SU-DHL-6 (cell line): Measurements from ENCODE around the gene ADD3.

ENCODE experiments used
- H2AFZ ChIP-seq: fragments of 200-600 bp; sonication (generic); 2 replicates; pipeline ENCODE4 v1.6.1; 2014; ENCODE audit warnings: low read depth, mild to moderate bottlenecking, moderate library complexity, mixed read lengths, antibody characterized with exemption, low read length; ENCODE audit not compliant: severe bottlenecking
- H3F3A ChIP-seq: fragments of 200-600 bp; shearing (Covaris generic); 2 replicates; pipeline ENCODE4 v1.6.0; 2016; ENCODE audit warnings: antibody characterized with exemption, mild to moderate bottlenecking; ENCODE audit not compliant: insufficient read depth
- H3K27ac ChIP-seq: fragments of 200-600 bp; sonication (generic); 2 replicates; pipeline ENCODE4 v1.5.1; 2016; ENCODE audit warnings: low read depth, mild to moderate bottlenecking, low read length, moderate library complexity, mixed read lengths
- H3K27me3 ChIP-seq: fragments of 200-600 bp; sonication (generic), shearing (Covaris generic); 2 replicates; pipeline ENCODE4 v1.6.0; 2014; ENCODE audit warnings: mild to moderate bottlenecking, low read length
- H3K36me3 ChIP-seq: fragments of 200-600 bp; sonication (generic); 2 replicates; pipeline ENCODE4 v1.6.1; 2014; ENCODE audit warnings: mild to moderate bottlenecking, low read length, mixed read lengths
- H3K4me2 ChIP-seq: fragments of 300-600, 200-600 bp; shearing (Covaris generic), sonication (generic); 2 replicates; pipeline ENCODE4 v1.6.0; 2014; ENCODE audit warnings: low read length, low read depth, mild to moderate bottlenecking; ENCODE audit not compliant: poor library complexity, severe bottlenecking
- H3K4me3 ChIP-seq: fragments of 200-600 bp; sonication (generic); 2 replicates; pipeline ENCODE4 v1.5.1; 2014; ENCODE audit warnings: antibody characterized with exemption, low read length, mild to moderate bottlenecking, mixed read lengths; ENCODE audit not compliant: insufficient read depth, poor library complexity, severe bottlenecking
- H3K79me2 ChIP-seq: fragments of 200-600 bp; sonication (generic); 2 replicates; pipeline ENCODE4 v1.6.1; 2014; ENCODE audit warnings: mild to moderate bottlenecking, low read length, moderate library complexity; ENCODE audit not compliant: insufficient read depth
- H3K9ac ChIP-seq: fragments of 200-600 bp; sonication (generic); 2 replicates; pipeline ENCODE4 v1.7.0; 2014; ENCODE audit warnings: mild to moderate bottlenecking, low read length
- H3K9me2 ChIP-seq: fragments of 200-600 bp; sonication (generic); replicated peaks from 2 replicates; pipeline ENCODE4 v1.6.1; 2014; ENCODE audit warnings: low read length; ENCODE audit not compliant: insufficient read depth
- H3K9me3 ChIP-seq: fragments of 200-600 bp; sonication (generic); 2 replicates; pipeline ENCODE4 v1.6.1; 2014; ENCODE audit warnings: low read length, mixed read lengths; ENCODE audit not compliant: insufficient read depth
- H4K20me1 ChIP-seq: fragments of 200-600 bp; sonication (generic); 2 replicates; pipeline ENCODE4 v1.6.1; 2014; ENCODE audit warnings: low read depth, mild to moderate bottlenecking, antibody characterized with exemption, low read length, moderate library complexity, mixed read lengths
- CTCF ChIP-seq: fragments of 200-600 bp; sonication (generic); IDR thresholded peaks from one replicate; pipeline ENCODE4 v1.5.1; 2017; ENCODE audit warnings: antibody characterized with exemption, mild to moderate bottlenecking, low read length, moderate library complexity; ENCODE audit not compliant: insufficient read depth, poor library complexity, severe bottlenecking
- EZH2phosphoT487 ChIP-seq: fragments of 200-600 bp; sonication (generic), shearing (Covaris generic); conservative IDR thresholded peaks from 2 replicates; pipeline ENCODE4 v1.6.1; 2018; ENCODE audit warnings: mild to moderate bottlenecking, antibody characterized with exemption, low read length, moderate library complexity, mixed read lengths

The ADD3 gene

DNA sequence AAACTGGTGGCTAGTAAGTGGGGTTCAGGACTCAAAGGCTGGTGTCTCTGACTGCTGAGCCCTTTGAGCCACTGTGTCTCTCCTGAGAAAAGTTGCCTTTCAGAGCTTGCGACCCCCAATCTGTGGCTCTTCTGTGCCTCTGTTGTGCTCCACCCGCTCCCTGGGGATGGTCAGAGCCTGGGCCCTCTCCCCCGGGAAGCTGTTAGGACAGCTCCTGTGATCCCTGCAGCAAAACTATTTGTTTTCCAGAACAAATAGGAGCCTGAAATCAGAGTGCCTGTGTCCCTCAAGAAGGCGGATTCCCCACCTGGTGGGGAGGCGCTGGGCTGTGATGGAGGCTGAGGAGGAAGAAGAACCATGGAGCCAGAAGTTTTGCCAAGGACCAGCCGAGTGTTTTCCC is 143.2 kb downstream of the ADD3 start:
- Histone ChIP-seq H3K79me2 (no peaks in the 10 kb centered on the region), H3F3A (no peaks in the 10 kb centered on the region), H3K27ac (no peak overlapping the region), H3K4me3 (no peak overlapping the region), H2AFZ (no peak overlapping the region), H3K9ac (no peak overlapping the region), H3K4me2 (no peak overlapping the region), H3K9me3 (no peaks in the 10 kb centered on the region), H3K9me2 (no peaks in the 10 kb centered on the region), H3K36me3 (no peaks in the 10 kb centered on the region), H4K20me1 (no peaks in the 10 kb centered on the region), H3K27me3 (no peaks in the 10 kb centered on the region)
- TF ChIP-seq CTCF, result no peak
- no peak for TF ChIP-seq EZH2phosphoT487

DNA sequence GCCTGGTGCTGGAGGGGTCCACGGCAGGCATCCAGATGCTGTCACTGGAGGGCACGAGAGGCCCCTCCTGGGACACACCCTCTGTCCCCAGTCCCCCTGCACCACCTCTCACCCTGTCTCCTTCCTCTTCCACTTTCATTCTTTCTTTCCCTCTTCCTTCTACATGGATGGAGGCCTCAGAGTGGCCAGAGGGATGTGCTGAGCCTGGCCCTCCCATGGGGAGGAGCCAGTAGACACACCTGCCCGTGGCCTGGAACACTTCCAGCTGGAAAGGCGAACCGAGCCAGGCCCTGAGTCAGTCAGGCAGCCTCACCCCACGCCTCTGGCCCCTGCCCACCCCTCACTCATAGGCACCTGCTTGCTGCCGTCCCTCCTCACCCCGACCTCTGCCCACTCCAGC is 143.7 kb downstream of the ADD3 start:
- Histone ChIP-seq H2AFZ (no peak overlapping the region), H4K20me1 (no peaks in the 10 kb centered on the region), H3K4me2 (no peak overlapping the region), H3K27me3 (no peaks in the 10 kb centered on the region), H3F3A (no peaks in the 10 kb centered on the region), H3K9me3 (no peaks in the 10 kb centered on the region), H3K36me3 (no peaks in the 10 kb centered on the region), H3K27ac (no peak overlapping the region), H3K4me3 (no peak overlapping the region), H3K79me2 (no peaks in the 10 kb centered on the region), H3K9me2 (no peaks in the 10 kb centered on the region), H3K9ac (no peak overlapping the region)
- TF ChIP-seq EZH2phosphoT487 (no peak), CTCF (no peak)

DNA sequence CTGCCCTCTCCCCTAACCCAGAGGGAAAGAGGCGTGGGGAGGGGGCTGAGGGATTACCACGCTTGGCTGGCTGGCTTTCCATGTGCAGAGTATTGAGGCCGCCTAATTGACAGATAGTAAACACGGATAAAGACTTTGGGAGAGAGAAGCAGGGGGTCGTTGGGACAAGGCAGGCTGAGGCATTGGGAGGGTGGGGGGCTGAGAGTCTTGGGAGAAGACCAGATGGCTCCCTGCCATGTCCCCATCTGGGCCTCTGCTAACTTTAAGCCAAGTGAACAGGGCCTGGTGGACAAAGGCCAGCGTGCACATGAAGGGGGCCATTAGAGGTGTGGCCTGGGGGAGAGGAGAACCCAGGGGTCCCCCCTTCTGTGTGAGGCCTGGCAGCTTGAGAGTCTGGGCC is 144.2 kb downstream of the ADD3 start:
- H3K4me3 ChIP-seq, result no peak overlapping the region
- no peaks in the 10 kb centered on the region for H3K9me3 ChIP-seq
- no peaks in the 10 kb centered on the region for H3K36me3 ChIP-seq
- H3K9ac ChIP-seq, result no peak overlapping the region
- no peaks in the 10 kb centered on the region for H3K27me3 ChIP-seq
- no peaks in the 10 kb centered on the region for H3F3A ChIP-seq
- no peak overlapping the region for H3K4me2 ChIP-seq
- no peak for TF ChIP-seq EZH2phosphoT487
- TF ChIP-seq CTCF, result no peak
- no peaks in the 10 kb centered on the region for H3K79me2 ChIP-seq
- no peaks in the 10 kb centered on the region for H4K20me1 ChIP-seq
- H3K9me2 ChIP-seq, result no peaks in the 10 kb centered on the region
- H3K27ac ChIP-seq, result no peak overlapping the region
- no peak overlapping the region for H2AFZ ChIP-seq

DNA sequence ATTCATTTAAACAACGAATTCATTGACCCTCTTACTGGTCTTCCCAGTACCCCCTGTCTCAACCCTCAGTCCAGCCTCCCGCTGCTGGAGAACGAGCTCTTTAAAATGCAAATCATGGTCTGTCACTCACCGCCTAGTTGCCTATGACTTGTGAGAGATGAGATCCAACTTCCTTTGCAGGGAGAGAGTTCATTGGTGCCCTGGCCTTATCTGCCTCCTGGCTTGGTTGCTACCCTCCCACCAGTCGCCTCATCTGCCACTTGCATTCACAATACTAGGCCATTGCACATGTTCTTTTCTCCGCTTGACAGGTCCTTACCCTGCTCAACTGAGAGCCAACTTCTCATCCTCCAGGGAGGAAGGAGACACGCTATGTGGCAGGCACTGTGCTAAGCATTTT is 145.6 kb downstream of the ADD3 start:
- no peaks in the 10 kb centered on the region for H3K79me2 ChIP-seq
- H3K27ac ChIP-seq, result no peak overlapping the region
- no peaks in the 10 kb centered on the region for H4K20me1 ChIP-seq
- no peaks in the 10 kb centered on the region for H3K9me2 ChIP-seq
- H3K27me3 ChIP-seq, result no peaks in the 10 kb centered on the region
- H3K4me2 ChIP-seq, result no peak overlapping the region
- no peak overlapping the region for H3K4me3 ChIP-seq
- TF ChIP-seq EZH2phosphoT487, result no peak
- H3K9ac ChIP-seq, result no peak overlapping the region
- H3K9me3 ChIP-seq, result no peaks in the 10 kb centered on the region
- H2AFZ ChIP-seq, result no peak overlapping the region
- H3K36me3 ChIP-seq, result no peaks in the 10 kb centered on the region
- H3F3A ChIP-seq, result no peaks in the 10 kb centered on the region
